Measurements from ENCODE around the gene CASP2. TPM values are rescaled to one million over a fixed set of nuclear protein-coding genes. Genes with fewer than 3 reads are reported as not detected.

The CASP2 gene
- total RNA-seq, 1 donor from 2014 or later: 12.6 TPM

DNA sequence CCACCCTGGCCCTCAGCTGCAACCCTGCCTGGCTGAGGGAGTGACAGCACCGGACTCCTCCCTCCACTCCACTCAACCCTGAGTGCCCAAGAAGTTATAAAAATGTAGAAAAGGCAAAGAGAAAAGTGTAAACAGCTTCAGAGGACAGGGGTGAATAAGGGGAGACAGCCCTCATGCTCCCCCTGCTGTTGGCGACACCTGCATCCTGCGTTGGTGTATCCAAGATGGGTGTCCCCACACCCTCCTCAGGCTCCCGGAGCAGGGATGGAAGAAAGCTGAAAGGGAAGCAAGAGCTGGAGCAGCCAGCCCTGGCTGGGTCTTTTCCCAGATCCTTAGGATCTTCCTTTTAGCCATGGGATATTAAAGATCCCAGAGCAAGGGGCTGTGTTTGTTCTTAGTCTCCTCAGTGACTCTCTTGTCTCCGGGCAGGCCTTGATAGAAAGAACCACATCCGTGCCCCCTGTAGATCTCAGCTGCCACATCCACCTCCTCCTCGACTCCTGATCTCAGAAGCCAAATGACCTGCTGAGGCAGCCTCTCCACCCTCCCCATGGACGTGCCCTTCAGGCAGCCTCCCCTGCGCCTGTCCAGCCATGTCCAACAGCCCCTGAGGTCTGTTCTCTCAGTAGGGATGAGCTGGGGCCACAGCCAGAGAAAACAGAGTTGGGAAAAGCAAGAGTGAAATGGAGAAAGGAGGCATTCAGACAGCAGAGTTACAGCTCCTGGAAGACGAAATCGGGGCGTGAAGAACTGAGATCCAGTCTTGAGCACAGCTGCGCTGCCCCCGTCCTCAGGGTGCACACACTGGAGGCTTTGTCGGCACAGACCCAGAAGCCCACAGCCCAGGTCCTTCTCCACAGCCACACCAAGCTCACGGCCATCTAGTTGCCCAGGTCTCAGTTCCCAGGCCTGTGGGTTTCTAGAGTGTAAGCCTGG is 67.6 kb downstream of the CASP2 start:
- DNase-seq (ENCODE audit: low spot score): no peak
- intact Hi-C loops (cut with DNase I): no loop called here

- no peak for DNase-seq (ENCODE audit: low spot score)
- intact Hi-C loops (cut with DNase I): no loop called here
These were observed 68.4 kb downstream of the CASP2 start for GRCh38 chr7:143356414-143357050.

Other genes with a start within 250 kb of the CASP2 start
- not detected for gene OR6V1, start 236.0 kb upstream of the CASP2 start, total RNA-seq
- not detected for gene PIP, start 156.3 kb upstream of the CASP2 start, total RNA-seq
- gene TAS2R39, start 104.9 kb upstream of the CASP2 start, total RNA-seq: not detected
- not detected for gene TAS2R40, start 66.3 kb upstream of the CASP2 start, total RNA-seq
- gene GSTK1, start 24.9 kb upstream of the CASP2 start, total RNA-seq: 208 TPM
- 6.9 TPM for gene TMEM139, start 3.4 kb upstream of the CASP2 start, total RNA-seq
- not detected for gene CLCN1, start 27.8 kb downstream of the CASP2 start, total RNA-seq
- gene FAM131B, start 74.4 kb downstream of the CASP2 start, total RNA-seq: 0.19 TPM
- 126 TPM for gene ZYX, start 93.0 kb downstream of the CASP2 start, total RNA-seq
- not detected for gene EPHA1, start 120.5 kb downstream of the CASP2 start, total RNA-seq
- gene TAS2R60, start 155.1 kb downstream of the CASP2 start, total RNA-seq: not detected
- not detected for gene TAS2R41, start 189.5 kb downstream of the CASP2 start, total RNA-seq

Data from cardiac septum (tissue), 1 donor.